ENCODE data around the gene TSPAN4. TPM values are rescaled to one million over a fixed set of nuclear protein-coding genes. Genes with fewer than 3 reads are reported as not detected.

TSPAN4 gene
- total RNA-seq, 1 donor from 2014 or later: 40.2 TPM

GRCh38 chr11:862081-862661, 19.5 kb downstream of the TSPAN4 start:
- no peak for DNase-seq (ENCODE audit: low read depth, low spot score)
- no peak overlapping the region for H3K27ac Mint-ChIP-seq (ENCODE audit: unreplicated experiment)

GRCh38 chr11:862696-863022, 20.0 kb downstream of the TSPAN4 start:
- TF ChIP-seq CTCF (conservative IDR thresholded peaks at IDR 0.05): no peak
- Mint-ChIP-seq H3K4me1 (peaks cover 4% of the 10 kb centered on the region), H3K4me3 (no peak overlapping the region), H3K27ac (ENCODE audit: unreplicated experiment) (no peak overlapping the region), H3K9me3 (no peaks in the 10 kb centered on the region), H3K27me3 (ENCODE audit: low read depth) (no peaks in the 10 kb centered on the region), H3K36me3 (ENCODE audit: low read depth) (no peaks in the 10 kb centered on the region)
- DNase-seq (ENCODE audit: low read depth, low spot score): no peak

More at GRCh38 chr11:862081-862661, 19.5 kb downstream of the TSPAN4 start:
- H3K9me3 Mint-ChIP-seq: no peaks in the 10 kb centered on the region
- H3K4me1 Mint-ChIP-seq: peaks cover 4% of the 10 kb centered on the region
- TF ChIP-seq CTCF (conservative IDR thresholded peaks at IDR 0.05): no peak
- H3K27me3 Mint-ChIP-seq (ENCODE audit: low read depth): no peaks in the 10 kb centered on the region
- H3K36me3 Mint-ChIP-seq (ENCODE audit: low read depth): no peaks in the 10 kb centered on the region
- peak overlapping the region; percentile 67 for H3K4me3 Mint-ChIP-seq

GRCh38 chr11:863023-863909, 20.6 kb downstream of the TSPAN4 start:
- no peak for TF ChIP-seq CTCF (conservative IDR thresholded peaks at IDR 0.05)
- DNase-seq (ENCODE audit: low read depth, low spot score): no peak
- Mint-ChIP-seq H3K36me3 (ENCODE audit: low read depth) (no peaks in the 10 kb centered on the region), H3K9me3 (no peaks in the 10 kb centered on the region), H3K4me3 (peak overlapping the region; percentile 56), H3K4me1 (peaks cover 4% of the 10 kb centered on the region), H3K27ac (ENCODE audit: unreplicated experiment) (no peak overlapping the region), H3K27me3 (ENCODE audit: low read depth) (no peaks in the 10 kb centered on the region)

- Mint-ChIP-seq H3K27ac (ENCODE audit: unreplicated experiment) (peak overlapping the region; percentile 50), H3K27me3 (ENCODE audit: low read depth) (no peaks in the 10 kb centered on the region), H3K4me1 (peaks cover 4% of the 10 kb centered on the region), H3K9me3 (no peaks in the 10 kb centered on the region), H3K36me3 (ENCODE audit: low read depth) (no peaks in the 10 kb centered on the region), H3K4me3 (peak overlapping the region; percentile 68)
- no peak for TF ChIP-seq CTCF (conservative IDR thresholded peaks at IDR 0.05)
- no peak for DNase-seq (ENCODE audit: low read depth, low spot score)
Measured at GRCh38 chr11:863910-864827, 21.5 kb downstream of the TSPAN4 start.

- peaks cover 4% of the 10 kb centered on the region for H3K4me1 Mint-ChIP-seq
- H3K4me3 Mint-ChIP-seq: peak overlapping the region; percentile 68
- no peaks in the 10 kb centered on the region for H3K36me3 Mint-ChIP-seq (ENCODE audit: low read depth)
- no peak overlapping the region for H3K27ac Mint-ChIP-seq (ENCODE audit: unreplicated experiment)
- DNase-seq (ENCODE audit: low read depth, low spot score): no peak
- TF ChIP-seq CTCF (conservative IDR thresholded peaks at IDR 0.05): no peak
- H3K27me3 Mint-ChIP-seq (ENCODE audit: low read depth): no peaks in the 10 kb centered on the region
- H3K9me3 Mint-ChIP-seq: no peaks in the 10 kb centered on the region
Measured at GRCh38 chr11:864898-865297, 22.2 kb downstream of the TSPAN4 start.
